ENCODE measurements around the gene DNAAF1. TPM values are rescaled to one million over a fixed set of nuclear protein-coding genes. Genes with fewer than 3 reads are reported as not detected.

DNAAF1 gene
- polyA plus RNA-seq, 1 donor (not counting 4 experiments of a cell fraction or from before 2014, with no cell fraction given): 0.01 TPM

DNA sequence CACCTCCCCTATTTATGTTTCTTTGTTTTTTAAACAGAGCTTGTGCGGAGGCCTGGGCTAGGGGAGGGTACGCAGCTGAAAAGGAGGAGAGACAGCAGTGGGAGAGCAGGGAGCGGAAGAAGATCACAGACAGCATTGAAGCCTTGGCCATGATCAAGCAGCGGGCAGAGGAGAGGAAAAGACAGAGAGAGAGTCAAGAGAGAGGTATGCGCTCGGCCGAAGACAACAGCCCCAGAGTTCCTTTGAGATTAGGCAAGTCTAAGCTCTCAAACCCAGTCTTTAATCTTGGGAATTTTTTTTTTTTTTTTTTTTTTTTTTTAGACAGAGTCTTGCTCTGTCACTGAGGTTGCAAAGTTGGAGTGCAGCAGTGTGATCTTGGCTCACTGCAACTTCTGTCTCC is 20.6 kb downstream of the DNAAF1 start:
- Histone ChIP-seq H3K9me1 (ENCODE audit: control insufficient read depth, extremely low read depth, insufficient read depth, low read length) (no peaks in the 10 kb centered on the region), H3K27ac (ENCODE audit: control insufficient read depth, insufficient read depth, low read length) (no peak overlapping the region), H3K79me2 (ENCODE audit: control insufficient read depth, insufficient read depth, low read length) (no peaks in the 10 kb centered on the region), H2AFZ (ENCODE audit: control insufficient read depth, low read length) (no peak overlapping the region), H4K20me1 (ENCODE audit: control insufficient read depth, extremely low read depth, insufficient read depth, low read length) (no peaks in the 10 kb centered on the region), H3K9me3 (ENCODE audit: control insufficient read depth, low read depth, low read length) (no peaks in the 10 kb centered on the region), H3K4me3 (ENCODE audit: control insufficient read depth in 2 of 3, extremely low read depth in 1 of 3, insufficient read depth in 2 of 3, low read depth in 1 of 3, low read length in 3 of 3) (no peak overlapping the region), H3K4me1 (ENCODE audit: control insufficient read depth, extremely low read depth, insufficient read depth, low read length) (no peaks in the 10 kb centered on the region), H3K36me3 (ENCODE audit: control insufficient read depth in 2 of 2, extremely low read depth in 1 of 2, insufficient read depth in 2 of 2, low read length in 2 of 2) (no peaks in the 10 kb centered on the region), H3K9ac (ENCODE audit: control insufficient read depth, extremely low read depth, insufficient read depth, low read length) (no peak overlapping the region), H3K27me3 (ENCODE audit: control insufficient read depth, extremely low read depth, insufficient read depth, low read length) (peaks cover 10% of the 10 kb centered on the region), H3K4me2 (ENCODE audit: control insufficient read depth, extremely low read depth, insufficient read depth, low read depth, low read length) (no peak overlapping the region)
- FAIRE-seq (no peak), DNase-seq (ENCODE audit: low read depth, low spot score) (no peak)
- no peak for TF ChIP-seq EZH2 (IDR thresholded peaks at IDR 0.05; ENCODE audit: low read length)
- TF ChIP-seq, protein P1, sequence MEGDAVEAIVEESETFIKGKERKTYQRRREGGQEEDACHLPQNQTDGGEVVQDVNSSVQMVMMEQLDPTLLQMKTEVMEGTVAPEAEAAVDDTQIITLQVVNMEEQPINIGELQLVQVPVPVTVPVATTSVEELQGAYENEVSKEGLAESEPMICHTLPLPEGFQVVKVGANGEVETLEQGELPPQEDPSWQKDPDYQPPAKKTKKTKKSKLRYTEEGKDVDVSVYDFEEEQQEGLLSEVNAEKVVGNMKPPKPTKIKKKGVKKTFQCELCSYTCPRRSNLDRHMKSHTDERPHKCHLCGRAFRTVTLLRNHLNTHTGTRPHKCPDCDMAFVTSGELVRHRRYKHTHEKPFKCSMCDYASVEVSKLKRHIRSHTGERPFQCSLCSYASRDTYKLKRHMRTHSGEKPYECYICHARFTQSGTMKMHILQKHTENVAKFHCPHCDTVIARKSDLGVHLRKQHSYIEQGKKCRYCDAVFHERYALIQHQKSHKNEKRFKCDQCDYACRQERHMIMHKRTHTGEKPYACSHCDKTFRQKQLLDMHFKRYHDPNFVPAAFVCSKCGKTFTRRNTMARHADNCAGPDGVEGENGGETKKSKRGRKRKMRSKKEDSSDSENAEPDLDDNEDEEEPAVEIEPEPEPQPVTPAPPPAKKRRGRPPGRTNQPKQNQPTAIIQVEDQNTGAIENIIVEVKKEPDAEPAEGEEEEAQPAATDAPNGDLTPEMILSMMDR (optimal IDR thresholded peaks at IDR 0.05 in 1 of 3, IDR thresholded peaks at IDR 0.05 in 1 of 3, conservative IDR thresholded peaks at IDR 0.05 in 1 of 3; ENCODE audit: extremely low read depth in 1 of 3, insufficient read depth in 2 of 3, low read length in 3 of 3): no peak
- dilution Hi-C loops (cut with MboI; ENCODE audit: extremely low pct_ligation_motif_present, low sequenced_read_pairs): no loop called here

DNA sequence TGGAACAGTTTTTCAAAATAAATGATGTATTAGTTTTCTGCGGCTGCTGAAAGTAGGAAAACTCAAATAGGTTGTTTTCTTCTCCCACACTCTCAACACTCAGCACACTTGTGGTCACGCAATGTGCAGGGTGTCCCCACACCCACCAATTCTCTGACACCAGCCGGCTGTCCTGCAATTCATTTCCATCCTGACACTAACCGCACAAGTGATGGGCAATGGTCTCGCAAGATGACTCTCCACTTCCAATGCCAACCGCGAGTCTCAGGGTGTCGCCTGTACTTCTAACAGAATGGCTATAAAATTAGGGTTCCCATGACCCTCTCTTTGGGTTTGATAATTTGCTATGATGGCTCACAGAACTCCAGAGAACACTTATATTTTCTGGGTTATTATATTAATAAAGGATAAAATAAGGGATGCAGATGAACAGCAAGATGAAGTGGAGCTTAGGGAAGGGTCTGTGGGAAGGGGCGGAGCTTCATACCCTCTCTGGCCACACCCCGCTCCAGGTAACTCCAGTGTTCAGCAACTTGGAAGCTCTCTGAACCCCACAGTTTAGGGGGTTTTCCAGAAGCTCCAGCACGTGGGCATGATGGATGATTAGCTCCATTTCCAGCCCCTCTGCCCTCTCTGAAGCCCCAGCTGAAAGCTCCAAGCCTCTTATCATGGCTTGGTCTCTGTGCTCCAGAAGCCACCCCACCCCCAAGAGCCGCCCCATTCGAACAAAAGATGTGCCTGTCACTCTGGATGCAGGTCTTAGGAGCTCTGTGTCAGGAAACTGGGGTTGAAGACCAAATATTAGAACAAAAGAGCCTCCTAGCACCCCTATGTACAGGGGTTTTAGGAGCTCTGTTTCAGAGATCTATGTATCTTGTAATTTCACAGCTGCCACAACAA is 21.9 kb downstream of the DNAAF1 start:
- Histone ChIP-seq H3K9me3 (ENCODE audit: control insufficient read depth, low read depth, low read length) (no peaks in the 10 kb centered on the region), H3K79me2 (ENCODE audit: control insufficient read depth, insufficient read depth, low read length) (no peaks in the 10 kb centered on the region), H3K4me2 (ENCODE audit: control insufficient read depth, extremely low read depth, insufficient read depth, low read depth, low read length) (no peak overlapping the region), H3K4me3 (ENCODE audit: control insufficient read depth in 2 of 3, extremely low read depth in 1 of 3, insufficient read depth in 2 of 3, low read depth in 1 of 3, low read length in 3 of 3) (no peak overlapping the region), H3K4me1 (ENCODE audit: control insufficient read depth, extremely low read depth, insufficient read depth, low read length) (no peaks in the 10 kb centered on the region), H3K27ac (ENCODE audit: control insufficient read depth, insufficient read depth, low read length) (no peak overlapping the region), H2AFZ (ENCODE audit: control insufficient read depth, low read length) (no peak overlapping the region), H3K27me3 (ENCODE audit: control insufficient read depth, extremely low read depth, insufficient read depth, low read length) (peaks cover 10% of the 10 kb centered on the region), H3K9me1 (ENCODE audit: control insufficient read depth, extremely low read depth, insufficient read depth, low read length) (no peaks in the 10 kb centered on the region), H3K9ac (ENCODE audit: control insufficient read depth, extremely low read depth, insufficient read depth, low read length) (no peak overlapping the region), H4K20me1 (ENCODE audit: control insufficient read depth, extremely low read depth, insufficient read depth, low read length) (no peaks in the 10 kb centered on the region), H3K36me3 (ENCODE audit: control insufficient read depth in 2 of 2, extremely low read depth in 1 of 2, insufficient read depth in 2 of 2, low read length in 2 of 2) (no peaks in the 10 kb centered on the region)
- FAIRE-seq: no peak
- no peak for DNase-seq (ENCODE audit: low read depth, low spot score)
- TF ChIP-seq EZH2 (IDR thresholded peaks at IDR 0.05; ENCODE audit: low read length): no peak
- TF ChIP-seq, protein P1 (optimal IDR thresholded peaks at IDR 0.05 in 1 of 3, IDR thresholded peaks at IDR 0.05 in 1 of 3, conservative IDR thresholded peaks at IDR 0.05 in 1 of 3; ENCODE audit: extremely low read depth in 1 of 3, insufficient read depth in 2 of 3, low read length in 3 of 3): no peak
- dilution Hi-C loops (cut with MboI; ENCODE audit: extremely low pct_ligation_motif_present, low sequenced_read_pairs): no loop called here

All from keratinocyte (primary cell).